HepG2 (cell line): ENCODE data around the gene CLDN7. TPM values are rescaled to one million over a fixed set of nuclear protein-coding genes. Genes with fewer than 3 reads are reported as not detected.

Source experiments
- IRF9 ChIP-seq: sonication (generic); formaldehyde crosslinking; IDR thresholded peaks from 2 replicates; pipeline ENCODE4 v1.8.0; 2022; ENCODE audit warnings: missing genetic modification reagents, mild to moderate bottlenecking, borderline replicate concordance
- MAF1 ChIP-seq: sonication (generic); formaldehyde crosslinking; IDR thresholded peaks from 2 replicates; pipeline ENCODE4 v1.5.0; 2020; ENCODE audit warnings: missing genetic modification reagents, borderline replicate concordance
- SRSF4 ChIP-seq: fragments of 200-400 bp; formaldehyde crosslinking; IDR thresholded peaks from one replicate; pipeline ENCODE4 v1.6.1; 2018; ENCODE audit warnings: mild to moderate bottlenecking, low read depth, low read length, moderate library complexity; ENCODE audit not compliant: poor library complexity, severe bottlenecking
- SSRP1 ChIP-seq: IDR thresholded peaks from 2 replicates; pipeline ENCODE4 v1.6.1; 2016; ENCODE audit warnings: control low read depth
- TRIM22 ChIP-seq: fragments of 450-650 bp; IDR thresholded peaks from 2 replicates; pipeline ENCODE4 v1.6.1; 2017
- YY1 ChIP-seq: IDR thresholded peaks from 2 replicates; pipeline ENCODE4 v1.6.1; 2011; ENCODE audit warnings: low read length, low read depth, moderate library complexity, mild to moderate bottlenecking; ENCODE audit not compliant: insufficient read depth, insufficient replicate concordance
- ZNF207 ChIP-seq: fragments of 450-650 bp; IDR thresholded peaks from 2 replicates; pipeline ENCODE4 v1.6.1; 2016; ENCODE audit warnings: antibody characterized with exemption, borderline replicate concordance
- ZNF597 ChIP-seq: sonication (generic); formaldehyde crosslinking; IDR thresholded peaks from 2 replicates; pipeline ENCODE4 v1.5.0; 2020; ENCODE audit warnings: missing genetic modification reagents
- ZNF629 ChIP-seq: sonication (generic); formaldehyde crosslinking; conservative IDR thresholded peaks from 2 replicates; pipeline ENCODE4 v1.5.0; 2020; ENCODE audit warnings: missing genetic modification reagents
- ZNF766 ChIP-seq: sonication (generic); formaldehyde crosslinking; IDR thresholded peaks from 2 replicates; pipeline ENCODE4 v1.5.0; 2020; ENCODE audit warnings: missing genetic modification reagents, borderline replicate concordance
- polyA plus RNA-seq, 8 experiments: library from polyadenylated mRNA; depleted of rRNA in 3 of 8; stranded (reverse) in 7 of 8; unstranded in 1 of 8; fragments of >200 nt; fragmentation: Illumina TruSeq in 4 of 8; extraction: Trizol in 4 of 8; gene quantifications; 2 replicates each; pipeline versions ENCODE4 v1.2.1 to v1.2.3, GENCODE V29; 2011 to 2016; ENCODE audit warnings: low read depth in 4 of 8, missing spikeins in 1 of 8, mixed read lengths in 1 of 8; ENCODE audit not compliant: insufficient read depth in 1 of 8
- total RNA-seq, 5 experiments: library from RNA; depleted of rRNA; stranded (reverse); fragments of >200 nt; fragmentation: Illumina TruSeq; extraction: Trizol; gene quantifications; 2 replicates each; pipeline ENCODE4 v1.2.3, GENCODE V29; 2016; ENCODE audit warnings: low read depth in 1 of 5

CLDN7 gene
- total and polyA plus RNA-seq, 2 of the 13 experiments (the other 11 are each of a cell fraction or from before 2014, with no cell fraction given), result not detected

DNA sequence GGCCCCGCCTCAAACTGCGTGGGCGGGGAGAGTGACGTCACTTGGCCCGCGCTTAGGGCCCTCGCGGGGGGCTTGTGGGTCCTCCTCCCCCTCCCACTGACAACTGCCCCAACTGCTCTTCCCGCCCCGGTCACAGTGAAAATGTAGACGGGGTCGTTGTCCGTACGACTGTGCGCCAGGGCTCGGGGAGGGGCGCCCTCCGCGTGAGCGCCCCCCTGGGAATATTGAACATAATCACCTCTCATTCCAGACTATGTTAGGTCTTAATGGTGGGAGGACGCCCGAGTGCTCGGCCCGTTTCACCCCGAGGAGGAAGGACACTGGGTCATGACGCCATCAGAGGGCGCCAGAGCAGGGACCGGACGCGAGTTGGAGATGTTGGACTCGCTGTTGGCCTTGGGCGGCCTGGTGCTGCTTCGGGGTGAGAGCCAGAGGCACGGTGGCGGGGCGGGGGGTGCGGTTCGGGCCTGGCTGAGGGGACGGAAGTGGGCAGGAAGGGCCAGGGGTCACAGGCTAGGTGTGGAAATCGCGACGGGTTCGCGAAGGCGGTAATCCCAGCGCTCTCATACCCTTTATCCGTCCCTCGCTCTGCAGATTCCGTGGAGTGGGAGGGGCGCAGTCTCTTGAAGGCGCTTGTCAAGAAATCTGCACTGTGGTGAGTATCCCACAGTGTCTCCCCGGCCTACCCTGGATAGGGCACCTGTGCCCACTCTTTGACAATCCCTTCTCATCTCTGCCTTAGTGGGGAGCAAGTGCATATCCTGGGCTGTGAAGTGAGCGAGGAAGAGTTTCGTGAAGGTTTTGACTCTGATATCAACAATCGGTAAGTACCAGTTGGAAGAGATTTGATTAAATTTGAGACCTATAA, 9.9 kb downstream of the CLDN7 start, which contains the start of gene ELP5 (continued):
- TF ChIP-seq IRF9 (CRISPR knock-in tag) (no peak; the same call in 1 of the 2 replicates), SRSF4 (no peak), ZNF597 (no peak), ZNF207 (no peak), SSRP1 (CRISPR knock-in tag) (no peak), ZNF629 (CRISPR knock-in tag) (no peak), YY1 (no peak), TRIM22 (no peak), ZNF766 (CRISPR knock-in tag) (0 out of 2 replicates have a peak, but pooled peaks have one; percentile 23), MAF1 (CRISPR knock-in tag) (peak; percentile 13; the same call in 1 of the 2 replicates)
